HepG2 (cell line): Measurements from ENCODE around the gene COLQ. TPM values are rescaled to one million over a fixed set of nuclear protein-coding genes. Genes with fewer than 3 reads are reported as not detected.

ENCODE experiments used
- AHDC1 ChIP-seq: sonication (generic); formaldehyde crosslinking; IDR thresholded peaks from 2 replicates; pipeline ENCODE4 v1.5.1; 2020; ENCODE audit warnings: mild to moderate bottlenecking, missing genetic modification reagents, borderline replicate concordance
- BRCA1 ChIP-seq: sonication (generic); formaldehyde crosslinking; IDR thresholded peaks from 2 replicates; pipeline ENCODE4 v1.4.0; 2020; ENCODE audit warnings: missing genetic modification reagents
- CEBPB ChIP-seq: IDR thresholded peaks from 2 replicates; pipeline ENCODE4 v1.6.1; 2011; ENCODE audit warnings: low read depth, low read length, improper control_type of control experiment, borderline replicate concordance
- EP300 ChIP-seq, 3 experiments: sonication (generic) in 1 of 3; formaldehyde crosslinking in 1 of 3; IDR thresholded peaks; 2 replicates each; pipeline versions ENCODE4 v1.5.1 to v1.6.1; 2011 to 2020; ENCODE audit warnings: low read depth in 2 of 3, low read length in 2 of 3, borderline replicate concordance in 1 of 3, improper control_type of control experiment in 1 of 3, mild to moderate bottlenecking in 1 of 3, missing genetic modification reagents in 1 of 3, moderate library complexity in 1 of 3
- GPBP1L1 ChIP-seq: sonication (generic); formaldehyde crosslinking; IDR thresholded peaks from 2 replicates; pipeline ENCODE4 v1.5.0; 2020; ENCODE audit warnings: mild to moderate bottlenecking, missing genetic modification reagents
- HNF4A ChIP-seq: sonication (generic); formaldehyde crosslinking; IDR thresholded peaks from 2 replicates; pipeline ENCODE4 v1.4.0; 2020; ENCODE audit warnings: missing genetic modification reagents
- HOMEZ ChIP-seq: IDR thresholded peaks from 2 replicates; pipeline ENCODE4 v1.6.1; 2016; ENCODE audit warnings: low read depth
- NFIC ChIP-seq: IDR thresholded peaks from 2 replicates; pipeline ENCODE4 v1.6.1; 2012; ENCODE audit warnings: mild to moderate bottlenecking, low read length, inconsistent platforms
- PHF20 ChIP-seq: sonication (generic); formaldehyde crosslinking; IDR thresholded peaks from 2 replicates; pipeline ENCODE4 v1.5.0; 2020; ENCODE audit warnings: mild to moderate bottlenecking, missing genetic modification reagents
- PTBP1 ChIP-seq: fragments of 200-400 bp; formaldehyde crosslinking; IDR thresholded peaks from 2 replicates; pipeline ENCODE4 v1.6.1; 2018; ENCODE audit warnings: low read length, low read depth; ENCODE audit not compliant: poor library complexity, severe bottlenecking
- ZBTB26 ChIP-seq: IDR thresholded peaks from 2 replicates; pipeline ENCODE4 v1.6.1; 2016; ENCODE audit warnings: missing compliant biosample characterization, missing genetic modification reagents, borderline replicate concordance
- ZNF256 ChIP-seq: sonication (generic); formaldehyde crosslinking; conservative IDR thresholded peaks from 2 replicates; pipeline ENCODE4 v1.4.0; 2020; ENCODE audit warnings: missing genetic modification reagents
- ZNF329 ChIP-seq: sonication (generic); formaldehyde crosslinking; IDR thresholded peaks from 2 replicates; pipeline ENCODE4 v1.9.0; 2021; ENCODE audit warnings: low read depth, mild to moderate bottlenecking, missing genetic modification reagents
- ZNF550 ChIP-seq: sonication (generic); formaldehyde crosslinking; IDR thresholded peaks from 2 replicates; pipeline ENCODE4 v1.4.0; 2020; ENCODE audit warnings: mild to moderate bottlenecking, missing genetic modification reagents, borderline replicate concordance
- ZNF777 ChIP-seq: sonication (generic); formaldehyde crosslinking; IDR thresholded peaks from 2 replicates; pipeline ENCODE4 v1.4.0; 2020; ENCODE audit warnings: missing genetic modification reagents
- polyA plus RNA-seq, 8 experiments: library from polyadenylated mRNA; depleted of rRNA in 3 of 8; stranded (reverse) in 7 of 8; unstranded in 1 of 8; fragments of >200 nt; fragmentation: Illumina TruSeq in 4 of 8; extraction: Trizol in 4 of 8; gene quantifications; 2 replicates each; pipeline versions ENCODE4 v1.2.1 to v1.2.3, GENCODE V29; 2011 to 2016; ENCODE audit warnings: low read depth in 4 of 8, missing spikeins in 1 of 8, mixed read lengths in 1 of 8; ENCODE audit not compliant: insufficient read depth in 1 of 8
- total RNA-seq, 5 experiments: library from RNA; depleted of rRNA; stranded (reverse); fragments of >200 nt; fragmentation: Illumina TruSeq; extraction: Trizol; gene quantifications; 2 replicates each; pipeline ENCODE4 v1.2.3, GENCODE V29; 2016; ENCODE audit warnings: low read depth in 1 of 5
- TF ChIP-seq, protein P1 (sequence below): sonication (generic); formaldehyde crosslinking; IDR thresholded peaks from 2 replicates; pipeline ENCODE4 v1.8.1; 2023; ENCODE audit warnings: missing genetic modification reagents, inconsistent platforms, borderline replicate concordance
- TF ChIP-seq, protein P2 (sequence below): IDR thresholded peaks from 2 replicates; pipeline ENCODE4 v1.6.1; 2016; ENCODE audit warnings: missing biosample characterization, missing genetic modification reagents, low read depth

The COLQ gene
- total and polyA plus RNA-seq, 2 of the 13 experiments (the other 11 are each of a cell fraction or from before 2014, with no cell fraction given): 0.31 to 0.46 TPM

DNA sequence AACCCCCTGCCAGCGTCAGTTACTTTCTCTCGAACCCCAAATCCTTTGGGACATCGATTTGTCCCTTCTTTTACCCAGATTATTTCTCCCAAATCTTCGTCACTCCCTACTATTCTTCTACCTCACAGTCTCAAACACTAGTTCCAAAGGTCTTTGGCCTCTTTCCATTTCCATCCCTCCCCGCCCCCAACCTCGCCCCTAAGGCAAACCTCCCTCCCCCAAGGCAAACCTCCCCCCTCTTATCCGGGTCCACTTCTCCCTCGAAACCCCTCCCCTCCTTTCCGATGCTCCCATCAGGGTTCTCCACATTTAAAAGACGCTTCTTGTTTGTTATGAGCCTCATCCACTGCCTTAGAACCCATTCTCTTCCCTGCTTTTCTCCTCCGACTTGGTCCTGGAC is 93.5 kb downstream of the COLQ start (continued):
- TF ChIP-seq, protein P1, sequence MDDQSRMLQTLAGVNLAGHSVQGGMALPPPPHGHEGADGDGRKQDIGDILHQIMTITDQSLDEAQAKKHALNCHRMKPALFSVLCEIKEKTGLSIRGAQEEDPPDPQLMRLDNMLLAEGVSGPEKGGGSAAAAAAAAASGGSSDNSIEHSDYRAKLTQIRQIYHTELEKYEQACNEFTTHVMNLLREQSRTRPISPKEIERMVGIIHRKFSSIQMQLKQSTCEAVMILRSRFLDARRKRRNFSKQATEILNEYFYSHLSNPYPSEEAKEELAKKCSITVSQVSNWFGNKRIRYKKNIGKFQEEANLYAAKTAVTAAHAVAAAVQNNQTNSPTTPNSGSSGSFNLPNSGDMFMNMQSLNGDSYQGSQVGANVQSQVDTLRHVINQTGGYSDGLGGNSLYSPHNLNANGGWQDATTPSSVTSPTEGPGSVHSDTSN: 0 out of 2 replicates have a peak, but pooled peaks have one; percentile 11
- TF ChIP-seq, protein P2, sequence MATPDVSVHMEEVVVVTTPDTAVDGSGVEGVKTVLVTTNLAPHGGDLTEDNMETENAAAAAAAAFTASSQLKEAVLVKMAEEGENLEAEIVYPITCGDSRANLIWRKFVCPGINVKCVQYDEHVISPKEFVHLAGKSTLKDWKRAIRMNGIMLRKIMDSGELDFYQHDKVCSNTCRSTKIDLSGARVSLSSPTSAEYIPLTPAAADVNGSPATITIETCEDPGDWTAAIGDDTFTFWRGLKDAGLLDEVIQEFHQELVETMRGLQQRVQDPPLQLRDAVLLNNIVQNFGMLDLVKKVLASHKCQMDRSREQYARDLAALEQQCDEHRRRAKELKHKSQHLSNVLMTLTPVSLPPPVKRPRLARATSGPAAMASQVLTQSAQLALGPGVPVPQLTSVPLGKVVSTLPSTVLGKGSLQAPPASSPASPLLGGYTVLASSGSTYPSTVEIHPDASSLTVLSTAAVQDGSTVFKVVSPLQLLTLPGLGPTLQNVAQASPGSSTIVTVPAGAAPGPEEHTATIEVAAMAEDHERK (CRISPR knock-in tag): no peak
- TF ChIP-seq HOMEZ: no peak
- no peak for TF ChIP-seq ZNF550 (CRISPR knock-in tag)
- TF ChIP-seq HNF4A: peak; percentile 15; the same call in 1 of the 2 replicates
- TF ChIP-seq BRCA1 (CRISPR knock-in tag): no peak
- no peak for TF ChIP-seq ZNF329 (CRISPR knock-in tag)
- no peak for TF ChIP-seq ZNF777
- TF ChIP-seq GPBP1L1: no peak
- TF ChIP-seq PTBP1: no peak
- no peak for TF ChIP-seq ZBTB26 (CRISPR knock-in tag)
- no peak for TF ChIP-seq PHF20 (CRISPR knock-in tag)
- TF ChIP-seq ZNF256 (CRISPR knock-in tag): no peak
- no peak for TF ChIP-seq NFIC
- no peak for TF ChIP-seq EP300 (IDR thresholded peaks at IDR 0.05; ENCODE audit: low read depth in 2 of 2, low read length in 2 of 2)
- no peak for TF ChIP-seq EP300 (CRISPR knock-in tag; IDR thresholded peaks at IDR 0.05; ENCODE audit: borderline replicate concordance)
- TF ChIP-seq AHDC1 (CRISPR knock-in tag): 0 out of 2 replicates have a peak, but pooled peaks have one; percentile 5
- TF ChIP-seq CEBPB: no peak
